IMR-90 (cell line): ENCODE data around the gene ADD3. TPM values are rescaled to one million over a fixed set of nuclear protein-coding genes. Genes with fewer than 3 reads are reported as not detected.
"Not testable (repeated sequence)": the region's sequence is repeated elsewhere in the genome, so short reads cannot be mapped to it uniquely, and the experiment has no call there.

Source experiments
- ATAC-seq: fragments of 200-7000 bp; cut with Tn5 transposase; 2 replicates; pipeline ENCODE4 v1.9.1; 2020; ENCODE audit warnings: low read depth, mild to moderate bottlenecking, moderate library complexity
- BruUV-seq: library from RNA; stranded (reverse); fragments of 400-500 nt; replicated peaks from 2 replicates; lab custom pipeline; 2021; lab: Mats Ljungman, UMichigan
- CTCF ChIA-PET: fragments of 300-600 bp; formaldehyde crosslinking; extraction: SDS; loops from one replicate; lab custom pipeline; 2021; ENCODE audit warnings: antibody characterized with exemption; lab: Yijun Ruan, JAX
- POLR2A ChIA-PET: fragments of 300-600 bp; sonication (Branson Sonifier 250); formaldehyde crosslinking; loops from one replicate; lab custom pipeline; 2022; ENCODE audit warnings: antibody characterized with exemption; ENCODE audit not compliant: unreplicated experiment; lab: Charles Lee
- DNase-seq: peaks from one replicate; pipeline ENCODE4 v3.0.0; 2013
- H2AFZ ChIP-seq: replicated peaks from 2 replicates; pipeline ENCODE3; 2013; ENCODE audit warnings: low read length, mild to moderate bottlenecking; ENCODE audit not compliant: poor library complexity
- H2AK5ac ChIP-seq: 2 replicates; pipeline ENCODE4 v1.6.1; 2013; ENCODE audit warnings: low read depth, low read length, inconsistent platforms
- H2AK9ac ChIP-seq: replicated peaks from 2 replicates; pipeline ENCODE3; 2013; ENCODE audit warnings: mild to moderate bottlenecking, low read depth, low read length, moderate library complexity; ENCODE audit not compliant: poor library complexity
- H2BK120ac ChIP-seq: 2 replicates; pipeline ENCODE4 v1.6.1; 2013; ENCODE audit warnings: low read depth, low read length, inconsistent platforms
- H2BK15ac ChIP-seq: 3 replicates; pipeline ENCODE4 v1.6.1; 2013; ENCODE audit warnings: low read depth, low read length, inconsistent platforms
- H2BK20ac ChIP-seq: 2 replicates; pipeline ENCODE4 v1.6.1; 2013; ENCODE audit warnings: low read depth, mild to moderate bottlenecking, inconsistent platforms, low read length, moderate library complexity
- H2BK5ac ChIP-seq: 2 replicates; pipeline ENCODE4 v1.6.1; 2013; ENCODE audit warnings: mild to moderate bottlenecking, low read depth, low read length, inconsistent platforms; ENCODE audit not compliant: poor library complexity, severe bottlenecking
- H3K14ac ChIP-seq: replicated peaks from 2 replicates; pipeline ENCODE4 v1.6.1; 2013; ENCODE audit warnings: low read depth, low read length, inconsistent platforms
- H3K18ac ChIP-seq: 2 replicates; pipeline ENCODE4 v1.6.1; 2013; ENCODE audit warnings: low read depth, low read length, control low read depth
- H3K23ac ChIP-seq: 2 replicates; pipeline ENCODE4 v1.6.1; 2013; ENCODE audit warnings: low read depth, low read length, inconsistent platforms
- H3K27ac ChIP-seq: 2 replicates; pipeline ENCODE4 v1.5.1; 2013; ENCODE audit warnings: mild to moderate bottlenecking, control low read depth, low read length; ENCODE audit not compliant: insufficient read depth
- H3K27me3 ChIP-seq: 2 replicates; pipeline ENCODE4 v1.6.1; 2013; ENCODE audit warnings: low read length; ENCODE audit not compliant: control insufficient read depth, insufficient read depth
- H3K36me3 ChIP-seq: 2 replicates; pipeline ENCODE4 v1.6.1; 2013; ENCODE audit warnings: low read length, mixed read lengths; ENCODE audit not compliant: control insufficient read depth, insufficient read depth
- H3K4ac ChIP-seq: 2 replicates; pipeline ENCODE4 v1.6.1; 2013; ENCODE audit warnings: low read depth, low read length, inconsistent platforms
- H3K4me1 ChIP-seq: 2 replicates; pipeline ENCODE4 v1.6.1; 2013; ENCODE audit warnings: low read length, mixed read lengths; ENCODE audit not compliant: control insufficient read depth, insufficient read depth
- H3K4me2 ChIP-seq: 2 replicates; pipeline ENCODE4 v1.6.1; 2013; ENCODE audit warnings: low read depth, mild to moderate bottlenecking, control low read depth, low read length, moderate library complexity
- H3K4me3 ChIP-seq: 2 replicates; pipeline ENCODE4 v1.5.1; 2013; ENCODE audit warnings: low read depth, mild to moderate bottlenecking, control low read depth, low read length, moderate library complexity; ENCODE audit not compliant: insufficient read depth
- H3K56ac ChIP-seq: 2 replicates; pipeline ENCODE4 v1.6.1; 2013; ENCODE audit warnings: low read length, inconsistent platforms; ENCODE audit not compliant: insufficient read depth; ENCODE audit errors: extremely low read depth
- H3K79me1 ChIP-seq, 2 experiments: 2 replicates each; pipeline ENCODE4 v1.6.1; 2013; ENCODE audit warnings: low read length in 2 of 2, inconsistent platforms in 1 of 2, low read depth in 1 of 2
- H3K9ac ChIP-seq: 2 replicates; pipeline ENCODE4 v1.6.1; 2013; ENCODE audit warnings: low read depth, low read length, control low read depth
- H3K9me1 ChIP-seq: 2 replicates; pipeline ENCODE4 v1.6.1; 2013; ENCODE audit warnings: low read length, inconsistent platforms; ENCODE audit not compliant: insufficient read depth
- H3K9me3 ChIP-seq: 2 replicates; pipeline ENCODE4 v1.6.1; 2013; ENCODE audit warnings: low read length; ENCODE audit not compliant: control insufficient read depth, insufficient read depth
- H4K20me1 ChIP-seq: 2 replicates; pipeline ENCODE4 v1.6.1; 2013; ENCODE audit warnings: low read length, inconsistent platforms; ENCODE audit not compliant: insufficient read depth
- H4K5ac ChIP-seq: 2 replicates; pipeline ENCODE4 v1.6.1; 2013; ENCODE audit warnings: mild to moderate bottlenecking, low read depth, low read length, control low read depth
- H4K8ac ChIP-seq, 2 experiments: 2 replicates each; pipeline ENCODE4 v1.6.1; 2013; ENCODE audit warnings: low read depth in 2 of 2, low read length in 2 of 2, control low read depth in 1 of 2, inconsistent platforms in 1 of 2
- H4K91ac ChIP-seq: 2 replicates; pipeline ENCODE4 v1.6.1; 2013; ENCODE audit warnings: low read depth, low read length, inconsistent platforms; ENCODE audit not compliant: insufficient read depth
- WGBS, 2 experiments: methylation state at CpG; one replicate each; pipeline versions ENCODE4 v1.1.5 to v1.1.7; 2013; ENCODE audit warnings: missing lambda C conversion rate in 2 of 2; ENCODE audit not compliant: insufficient read length in 1 of 2; ENCODE audit errors: extremely low coverage in 2 of 2; 5-methylcytosine and 5-hydroxymethylcytosine counted together
- dilution Hi-C: fragments of 300-500 bp; cut with HindIII; formaldehyde crosslinking; loops from one replicate; pipeline ENCODE4 v1.14.3; 2018; ENCODE audit warnings: low sequenced_read_pairs; ENCODE audit not compliant: unreplicated experiment
- in situ Hi-C: fragments of 300-500 bp; cut with MboI; formaldehyde crosslinking; loops from 3 replicates; pipeline ENCODE4 v1.14.3; 2019; ENCODE audit warnings: low sequenced_read_pairs, inconsistent platforms, mixed read lengths
- intact Hi-C: fragments of 100-400 bp; cut with micrococcal nuclease; formaldehyde crosslinking; loops from 2 replicates; pipeline ENCODE4 v1.10.0; 2022
- polyA plus RNA-seq, 3 experiments: library from polyadenylated mRNA; depleted of rRNA; stranded (reverse); fragments of >200 nt; gene quantifications; 2 replicates each; pipeline ENCODE4 v1.2.3, GENCODE V29; 2012; ENCODE audit warnings: low replicate concordance in 1 of 3
- total RNA-seq: library from RNA; depleted of rRNA; stranded (reverse); fragments of >200 nt; gene quantifications from 2 replicates; pipeline ENCODE4 v1.2.3, GENCODE V29; 2012

ADD3 gene
- total and polyA plus RNA-seq, 2 of the 4 experiments (the other 2 are of a cell fraction): 138 to 212 TPM

GRCh38 chr10:109985768-109986167 lies 22.0 kb upstream of the ADD3 start:
- H2BK5ac ChIP-seq, in situ Hi-C loops: not testable (repeated sequence)

More at GRCh38 chr10:109985768-109986167, 22.0 kb upstream of the ADD3 start:
- H4K20me1 ChIP-seq, H3K4me3 ChIP-seq, DNase-seq, H3K23ac ChIP-seq, H3K9me3 ChIP-seq, H4K5ac ChIP-seq, H3K36me3 ChIP-seq, H4K91ac ChIP-seq, H2AK5ac ChIP-seq, BruUV-seq, H3K18ac ChIP-seq, POLR2A ChIA-PET, H3K27me3 ChIP-seq, H3K9ac ChIP-seq, H3K56ac ChIP-seq, H3K4ac ChIP-seq, CTCF ChIA-PET, H2AK9ac ChIP-seq, ATAC-seq, H3K4me1 ChIP-seq, H2BK20ac ChIP-seq, dilution Hi-C loops, H2BK15ac ChIP-seq, H3K14ac ChIP-seq, H2BK120ac ChIP-seq, H3K79me1 ChIP-seq, H2AFZ ChIP-seq, H3K9me1 ChIP-seq, H3K27ac ChIP-seq, H3K4me2 ChIP-seq, H4K8ac ChIP-seq, intact Hi-C loops: not testable (repeated sequence)
- WGBS, 2 experiments: no CpG with 5 or more reads among the region's 3 CpGs
